Measurements from ENCODE around the gene PIGT.

DNA sequence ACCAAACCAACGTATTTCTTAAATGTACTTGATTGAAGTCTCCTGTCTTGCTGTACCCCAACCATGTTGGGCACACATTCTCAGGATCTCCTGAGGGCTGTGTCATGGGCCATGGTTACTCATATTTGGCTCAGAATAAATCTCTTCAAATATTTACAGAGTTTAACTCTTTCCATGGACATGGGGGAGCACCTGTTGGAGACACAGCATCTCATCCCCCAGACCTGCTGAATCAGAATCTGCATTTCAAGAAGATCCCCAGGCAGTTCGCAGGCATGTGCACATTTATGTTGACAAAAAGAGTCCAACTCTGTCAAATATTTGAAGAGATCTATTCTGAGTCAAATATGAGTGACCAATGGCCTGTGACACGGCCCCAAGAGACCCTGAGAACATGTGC, 24.5 kb downstream of the PIGT start:
- TF ChIP-seq, protein P1, sequence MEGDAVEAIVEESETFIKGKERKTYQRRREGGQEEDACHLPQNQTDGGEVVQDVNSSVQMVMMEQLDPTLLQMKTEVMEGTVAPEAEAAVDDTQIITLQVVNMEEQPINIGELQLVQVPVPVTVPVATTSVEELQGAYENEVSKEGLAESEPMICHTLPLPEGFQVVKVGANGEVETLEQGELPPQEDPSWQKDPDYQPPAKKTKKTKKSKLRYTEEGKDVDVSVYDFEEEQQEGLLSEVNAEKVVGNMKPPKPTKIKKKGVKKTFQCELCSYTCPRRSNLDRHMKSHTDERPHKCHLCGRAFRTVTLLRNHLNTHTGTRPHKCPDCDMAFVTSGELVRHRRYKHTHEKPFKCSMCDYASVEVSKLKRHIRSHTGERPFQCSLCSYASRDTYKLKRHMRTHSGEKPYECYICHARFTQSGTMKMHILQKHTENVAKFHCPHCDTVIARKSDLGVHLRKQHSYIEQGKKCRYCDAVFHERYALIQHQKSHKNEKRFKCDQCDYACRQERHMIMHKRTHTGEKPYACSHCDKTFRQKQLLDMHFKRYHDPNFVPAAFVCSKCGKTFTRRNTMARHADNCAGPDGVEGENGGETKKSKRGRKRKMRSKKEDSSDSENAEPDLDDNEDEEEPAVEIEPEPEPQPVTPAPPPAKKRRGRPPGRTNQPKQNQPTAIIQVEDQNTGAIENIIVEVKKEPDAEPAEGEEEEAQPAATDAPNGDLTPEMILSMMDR (IDR thresholded peaks at IDR 0.05) = no peak
- TF ChIP-seq POLR2A (IDR thresholded peaks at IDR 0.05) = no peak

Measured in uterus (tissue), 2 donors.